ENCODE data around the gene KCNQ4.

Gene KCNQ4

DNA sequence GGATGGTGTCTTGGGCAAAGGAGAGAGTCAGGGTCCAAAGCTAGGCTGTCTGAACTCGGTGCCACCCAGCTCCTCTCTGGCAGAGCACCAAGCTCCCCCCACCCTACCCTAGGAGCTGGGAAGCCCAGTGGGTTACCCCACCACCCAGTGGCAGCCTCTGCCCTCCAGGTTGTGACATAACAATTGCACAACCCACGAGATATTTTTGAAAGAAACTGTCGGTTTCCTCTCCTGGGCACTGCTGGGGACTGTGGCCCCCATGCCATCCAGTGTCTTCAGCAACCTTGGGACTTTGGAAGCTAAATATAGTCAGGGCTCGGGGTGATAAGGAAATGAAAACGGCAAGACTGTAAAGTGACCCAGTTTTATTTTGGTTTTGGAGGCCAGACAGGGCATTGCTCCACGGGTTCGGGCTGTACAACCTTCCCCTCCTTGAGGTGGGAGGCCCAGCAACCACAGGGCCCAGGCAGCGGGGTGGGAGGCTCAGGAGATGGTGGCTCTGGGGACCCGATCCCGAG lies 77.2 kb downstream of the KCNQ4 start:
- ChIA-PET CTCF (interaction anchor here (1.1 to 31.0 kb wide), 5 partner anchors 7 to 86 kb away, joined by 4 to 987 read pairs (median 15); no protein-coding TSS in a partner anchor), POLR2A (interaction anchor here (1.1 kb wide), 1 partner anchor 88 kb away, joined by 4 read pairs; no protein-coding TSS in a partner anchor)
- H3K4me3 ChIP-seq (ENCODE audit: low read depth, low read length): peak overlapping the region; percentile 66
- DNase-seq (ENCODE audit: low read depth, low spot score): no peak
- TF ChIP-seq, protein P1, sequence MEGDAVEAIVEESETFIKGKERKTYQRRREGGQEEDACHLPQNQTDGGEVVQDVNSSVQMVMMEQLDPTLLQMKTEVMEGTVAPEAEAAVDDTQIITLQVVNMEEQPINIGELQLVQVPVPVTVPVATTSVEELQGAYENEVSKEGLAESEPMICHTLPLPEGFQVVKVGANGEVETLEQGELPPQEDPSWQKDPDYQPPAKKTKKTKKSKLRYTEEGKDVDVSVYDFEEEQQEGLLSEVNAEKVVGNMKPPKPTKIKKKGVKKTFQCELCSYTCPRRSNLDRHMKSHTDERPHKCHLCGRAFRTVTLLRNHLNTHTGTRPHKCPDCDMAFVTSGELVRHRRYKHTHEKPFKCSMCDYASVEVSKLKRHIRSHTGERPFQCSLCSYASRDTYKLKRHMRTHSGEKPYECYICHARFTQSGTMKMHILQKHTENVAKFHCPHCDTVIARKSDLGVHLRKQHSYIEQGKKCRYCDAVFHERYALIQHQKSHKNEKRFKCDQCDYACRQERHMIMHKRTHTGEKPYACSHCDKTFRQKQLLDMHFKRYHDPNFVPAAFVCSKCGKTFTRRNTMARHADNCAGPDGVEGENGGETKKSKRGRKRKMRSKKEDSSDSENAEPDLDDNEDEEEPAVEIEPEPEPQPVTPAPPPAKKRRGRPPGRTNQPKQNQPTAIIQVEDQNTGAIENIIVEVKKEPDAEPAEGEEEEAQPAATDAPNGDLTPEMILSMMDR (IDR thresholded peaks at IDR 0.05; ENCODE audit: insufficient read depth, low read length, missing control alignments): no peak

- TF ChIP-seq, protein P1 (IDR thresholded peaks at IDR 0.05; ENCODE audit: insufficient read depth, low read length, missing control alignments): no peak
- CTCF ChIA-PET: interaction anchor here (0.8 to 31.0 kb wide), 6 partner anchors 8 to 85 kb away, joined by 4 to 987 read pairs (median 10); no protein-coding TSS in a partner anchor
- DNase-seq (ENCODE audit: low read depth, low spot score): no peak
These were observed 77.8 kb downstream of the KCNQ4 start for GRCh38 chr1:40861224-40862003.

DNA sequence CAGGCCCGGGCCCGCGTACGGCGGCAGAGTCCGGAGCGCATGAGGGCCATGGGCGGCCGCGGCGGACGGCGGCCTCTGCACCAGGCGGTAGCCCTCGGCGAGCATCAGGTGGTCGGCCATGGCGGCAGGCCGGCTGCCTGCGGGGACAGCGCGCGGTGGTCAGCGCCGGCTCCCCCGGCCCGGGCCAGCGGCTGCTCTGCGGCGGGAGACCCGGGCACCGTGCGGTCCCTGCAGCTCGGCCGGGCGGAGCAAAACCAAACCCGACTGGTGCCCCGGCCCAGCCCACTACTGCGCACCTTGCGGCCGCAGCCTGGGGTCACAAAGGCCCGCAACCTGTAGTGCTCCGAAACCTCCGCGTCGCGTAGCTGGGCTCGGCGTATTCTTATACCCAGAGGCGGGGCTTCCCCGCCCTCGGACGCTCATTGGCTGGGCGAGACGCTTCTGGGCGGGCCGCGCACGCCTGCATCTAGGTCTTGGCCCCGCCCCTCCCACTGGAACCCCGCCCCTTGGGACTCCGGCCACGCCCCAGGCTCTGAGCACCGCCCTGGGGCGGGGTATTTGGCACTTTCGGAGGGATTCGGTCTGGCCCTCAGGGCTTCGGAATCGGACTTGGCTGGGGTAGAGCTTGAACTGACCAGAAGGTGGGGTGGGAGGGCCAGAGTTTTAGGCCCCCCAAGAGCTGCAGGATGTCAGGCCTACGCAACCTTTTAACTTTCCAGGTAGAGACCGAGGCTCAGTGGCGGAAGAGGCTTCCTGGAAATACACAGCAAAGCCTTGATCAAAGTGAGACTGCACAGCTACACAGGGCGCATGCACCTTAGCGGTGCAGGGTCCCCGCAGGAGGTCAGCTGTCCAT lies 78.6 kb downstream of the KCNQ4 start, which contains the start of gene CITED4:
CITED4 (minus strand) TSS at position 356 of the 856 bp plus-strand sequence; CDS start at position 120, 236 bp downstream.
- CTCF ChIA-PET: interaction anchor here (0.8 to 31.0 kb wide), 9 partner anchors 9 to 237 kb away, joined by 3 to 987 read pairs (median 4); no protein-coding TSS in a partner anchor
- H3K4me3 ChIP-seq (ENCODE audit: low read depth, low read length): peak within 1 kb of the TSS; percentile 66
- POLR2A ChIA-PET: interaction anchor here (1.0 kb wide), 1 partner anchor 13 kb away, joined by 3 read pairs; no protein-coding TSS in a partner anchor
- no peak for DNase-seq (ENCODE audit: low read depth, low spot score)
- TF ChIP-seq, protein P1 (IDR thresholded peaks at IDR 0.05; ENCODE audit: insufficient read depth, low read length, missing control alignments): peak; percentile 1

More at GRCh38 chr1:40861224-40862003, 77.8 kb downstream of the KCNQ4 start:
- H3K4me3 ChIP-seq (ENCODE audit: low read depth, low read length): peak overlapping the region; percentile 66
- POLR2A ChIA-PET: interaction anchor here (1.0 to 1.1 kb wide), 2 partner anchors 12 to 87 kb away, joined by 3 to 4 read pairs; no protein-coding TSS in a partner anchor

- TF ChIP-seq, protein P1 (IDR thresholded peaks at IDR 0.05; ENCODE audit: insufficient read depth, low read length, missing control alignments): no peak
- no peak overlapping the region for H3K4me3 ChIP-seq (ENCODE audit: low read depth, low read length)
- CTCF ChIA-PET: interaction anchor here (0.8 to 31.0 kb wide), 3 partner anchors 18 to 78 kb away, joined by 3 to 987 read pairs (median 9); no protein-coding TSS in a partner anchor
- POLR2A ChIA-PET: no interaction called here
- peak; percentile 46 for DNase-seq (ENCODE audit: low read depth, low spot score)
These were observed 84.6 kb downstream of the KCNQ4 start for GRCh38 chr1:40868051-40868723.

GRCh38 chr1:40870135-40870728 lies 86.6 kb downstream of the KCNQ4 start:
- TF ChIP-seq, protein P1 (IDR thresholded peaks at IDR 0.05; ENCODE audit: insufficient read depth, low read length, missing control alignments): no peak
- no peak for DNase-seq (ENCODE audit: low read depth, low spot score)
- ChIA-PET POLR2A (no interaction called here), CTCF (interaction anchor here (1.0 to 31.0 kb wide), 3 partner anchors 10 to 76 kb away, joined by 3 to 987 read pairs (median 6); no protein-coding TSS in a partner anchor)
- H3K4me3 ChIP-seq (ENCODE audit: low read depth, low read length): no peak overlapping the region

All from AG04449 (cell line).